Measurements from ENCODE around the gene ICAM4.
A peak's percentile ranks its signal among the peaks of the same experiment; 100 is the strongest.
"Not testable (repeated sequence)": the region's sequence is repeated elsewhere in the genome, so short reads cannot be mapped to it uniquely, and the experiment has no call there.

The ICAM4 gene, protein sequence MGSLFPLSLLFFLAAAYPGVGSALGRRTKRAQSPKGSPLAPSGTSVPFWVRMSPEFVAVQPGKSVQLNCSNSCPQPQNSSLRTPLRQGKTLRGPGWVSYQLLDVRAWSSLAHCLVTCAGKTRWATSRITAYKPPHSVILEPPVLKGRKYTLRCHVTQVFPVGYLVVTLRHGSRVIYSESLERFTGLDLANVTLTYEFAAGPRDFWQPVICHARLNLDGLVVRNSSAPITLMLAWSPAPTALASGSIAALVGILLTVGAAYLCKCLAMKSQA

GRCh38 chr19:10286803-10287737, at the start of gene ICAM4:
Gene ICAM4 (plus strand): TSS chr19:10286955. CDS start chr19:10287013, 58 bp downstream.
- DNase-seq = no peak

DNA sequence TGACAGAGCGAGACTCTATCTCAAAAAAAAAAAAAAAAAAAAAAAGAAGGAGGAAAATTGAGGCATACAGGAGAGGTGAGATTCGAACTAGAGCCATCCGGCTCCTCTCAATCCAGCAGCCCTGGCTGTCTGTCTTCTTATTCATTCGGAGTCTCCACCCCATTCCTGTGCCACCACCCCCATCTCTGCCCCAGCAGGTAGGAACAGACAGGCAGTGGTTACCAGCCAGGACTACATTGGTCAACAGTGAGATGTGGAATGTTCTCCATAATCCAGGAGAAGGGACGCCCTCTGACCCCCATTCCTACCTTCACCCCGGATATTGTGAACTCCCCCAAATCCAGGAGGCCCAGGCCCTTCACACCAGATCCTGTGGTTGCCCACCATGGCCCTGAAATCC, 49.1 kb upstream of the ICAM4 start:
- DNase-seq = peak; percentile 41

GRCh38 chr19:10238172-10238783, 48.5 kb upstream of the ICAM4 start:
- DNase-seq = peak; percentile 94

DNA sequence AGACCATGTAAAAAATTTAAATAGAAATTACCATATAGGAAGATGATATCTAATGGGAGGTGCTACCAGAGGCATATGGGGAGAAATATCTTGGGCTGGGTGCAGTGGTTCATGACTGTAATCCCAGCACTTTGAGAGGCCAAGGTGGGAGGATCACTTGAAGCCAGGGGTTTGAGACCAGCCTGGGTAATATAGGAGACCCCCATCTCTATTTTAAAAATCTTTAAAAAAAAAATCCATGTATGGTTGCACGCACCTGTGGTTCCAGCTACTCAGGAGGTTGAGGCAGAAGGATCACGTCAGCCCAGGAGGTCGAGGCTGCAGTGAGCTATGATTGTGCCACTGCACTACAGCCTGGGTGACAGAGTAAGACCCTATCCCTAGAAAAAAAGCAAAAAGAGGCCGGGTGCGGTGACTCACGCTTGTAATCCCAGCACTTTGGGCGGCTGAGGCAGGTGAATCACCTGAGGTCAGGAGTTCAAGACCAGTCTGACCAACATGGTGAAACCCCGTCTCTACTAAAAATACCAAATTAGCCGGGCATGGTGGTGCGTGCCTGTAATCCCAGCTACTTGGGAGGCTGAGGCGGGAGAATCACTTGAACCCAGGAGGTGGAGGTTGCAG, 44.8 kb upstream of the ICAM4 start:
- DNase-seq = not testable (repeated sequence)

GRCh38 chr19:10243606-10244005, 43.1 kb upstream of the ICAM4 start:
- DNase-seq = no peak

DNA sequence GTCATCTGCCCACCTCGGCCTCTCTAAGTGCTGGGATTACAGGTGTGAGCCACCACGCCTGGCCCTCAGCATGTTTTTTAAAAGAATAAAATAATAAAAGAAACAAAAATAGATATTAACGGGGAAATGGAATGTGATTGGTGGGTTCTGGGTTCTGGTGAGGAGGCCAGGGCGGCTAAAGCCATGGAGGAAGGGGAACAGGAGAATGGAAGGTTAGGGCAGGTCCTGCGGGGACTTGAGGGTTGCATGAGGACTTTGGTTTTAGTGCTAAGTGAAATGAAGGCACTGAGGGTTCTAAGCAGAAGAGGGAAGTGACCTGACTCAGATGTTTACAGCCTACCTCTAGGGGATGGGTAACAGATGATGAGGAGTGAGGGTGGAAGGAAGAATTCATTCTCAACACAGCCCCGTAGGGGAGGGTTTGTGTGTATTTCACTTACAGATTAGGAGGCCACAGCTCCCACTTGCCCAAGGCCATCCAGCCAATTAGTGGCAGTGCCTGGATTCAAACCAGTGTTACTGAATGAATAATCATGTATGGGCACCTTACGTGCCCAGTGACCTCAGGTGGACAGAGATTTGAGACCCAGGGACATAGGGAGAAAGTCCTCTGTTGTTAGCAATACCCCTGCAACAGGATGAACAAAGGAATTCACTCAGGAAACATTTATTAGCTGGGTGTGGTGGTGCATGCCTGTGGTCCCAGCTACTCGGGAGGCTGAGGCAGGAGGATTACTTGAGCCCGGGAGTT, 41.4 kb upstream of the ICAM4 start:
- DNase-seq = no peak

DNA sequence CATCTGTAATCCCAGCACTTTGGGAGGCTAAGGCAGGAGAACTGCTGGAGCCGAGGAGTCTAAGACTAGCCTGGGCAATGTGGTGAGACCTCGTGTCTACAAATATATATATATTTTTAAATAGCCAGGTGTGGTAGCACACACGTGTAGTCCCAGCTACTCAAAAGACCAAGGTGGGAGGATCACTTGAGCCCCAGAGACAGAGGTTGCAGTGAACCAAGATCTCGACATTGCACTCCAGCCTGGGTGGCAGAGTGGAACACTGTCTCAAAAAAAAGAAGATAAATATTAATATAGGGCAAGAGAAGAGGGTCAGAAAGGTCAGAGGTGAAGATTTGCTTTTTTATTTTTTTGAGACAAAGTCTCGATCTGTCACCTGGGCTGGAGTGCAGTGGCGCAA, 40.2 kb upstream of the ICAM4 start:
- DNase-seq = no peak

GRCh38 chr19:10251792-10252694, 34.7 kb upstream of the ICAM4 start, which contains the start of gene MRPL4:
Gene MRPL4 (plus strand): TSS chr19:10252214. CDS start chr19:10252254, 40 bp downstream.
- DNase-seq = peak; percentile 98

DNA sequence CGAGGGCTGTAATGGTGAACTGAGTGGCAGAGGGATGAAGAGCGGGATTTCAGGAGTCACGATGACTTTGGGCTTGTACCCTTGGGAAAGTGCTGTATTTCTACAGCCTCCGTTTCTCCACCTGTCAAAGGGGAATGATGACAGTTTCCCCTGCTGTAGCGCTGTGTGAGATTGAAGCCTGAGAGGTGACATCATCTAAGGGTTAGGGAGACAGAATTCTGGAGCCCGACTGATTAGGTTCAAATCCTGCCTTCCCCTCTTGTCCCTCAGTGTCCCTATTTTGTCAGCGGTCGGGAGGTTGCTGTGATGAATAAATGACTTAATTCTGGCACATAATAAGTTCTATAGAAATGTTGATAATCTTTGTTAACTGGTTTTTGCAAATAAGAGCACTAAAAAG, 34.0 kb upstream of the ICAM4 start:
- no peak for DNase-seq

DNA sequence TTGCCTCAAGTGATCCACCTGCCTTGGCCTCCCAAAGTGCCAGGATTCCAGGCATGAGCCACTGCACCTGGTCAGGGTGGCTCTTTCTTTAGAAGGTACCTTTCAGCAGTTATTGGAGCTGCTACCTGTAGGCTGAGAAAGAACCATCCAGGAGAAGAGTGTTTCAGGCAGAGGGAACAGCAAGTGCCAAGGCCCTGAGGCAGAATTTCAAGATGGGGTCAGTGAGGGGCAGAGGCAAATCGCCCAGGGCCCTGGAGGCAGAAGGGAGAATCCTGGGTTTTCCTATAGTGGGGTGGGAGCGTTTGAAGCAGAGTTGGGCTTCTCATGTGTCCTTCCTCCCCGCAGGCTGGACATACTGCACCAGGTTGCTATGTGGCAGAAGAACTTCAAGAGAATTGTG, 32.5 kb upstream of the ICAM4 start:
- DNase-seq = no peak

DNA sequence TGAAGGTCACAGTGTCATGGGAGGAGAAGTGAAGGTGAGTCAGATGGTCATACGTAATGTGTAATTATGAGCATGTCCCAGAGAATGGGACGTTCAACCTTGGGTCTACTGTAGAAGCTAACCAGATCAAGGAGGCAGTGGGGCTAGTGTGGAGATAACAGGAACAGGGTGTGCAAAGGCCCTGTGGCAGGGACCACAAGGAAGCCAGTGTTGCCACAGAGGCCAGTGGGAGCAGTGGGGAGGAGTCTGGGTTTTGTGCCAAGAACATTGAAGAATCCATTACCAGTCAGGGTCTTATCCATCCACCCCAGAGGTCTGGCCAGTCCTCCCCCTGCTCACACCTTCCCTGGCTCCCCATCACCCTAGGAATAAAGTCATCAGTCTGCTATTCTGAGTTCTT, 31.4 kb upstream of the ICAM4 start:
- no peak for DNase-seq

- DNase-seq = no peak
Measured at GRCh38 chr19:10256551-10256950, 30.2 kb upstream of the ICAM4 start.

- no peak for DNase-seq
Measured at GRCh38 chr19:10256970-10257615, 29.7 kb upstream of the ICAM4 start.

- no peak for DNase-seq
Measured at GRCh38 chr19:10258080-10258710, 28.6 kb upstream of the ICAM4 start.

GRCh38 chr19:10259162-10259905, 27.4 kb upstream of the ICAM4 start:
- DNase-seq = peak; percentile 84

GRCh38 chr19:10260141-10260584, 26.6 kb upstream of the ICAM4 start:
- DNase-seq = peak; percentile 86

GRCh38 chr19:10262771-10263170, 24.0 kb upstream of the ICAM4 start:
- DNase-seq = no peak

GRCh38 chr19:10266706-10267105, 20.0 kb upstream of the ICAM4 start:
- DNase-seq = no peak

DNA sequence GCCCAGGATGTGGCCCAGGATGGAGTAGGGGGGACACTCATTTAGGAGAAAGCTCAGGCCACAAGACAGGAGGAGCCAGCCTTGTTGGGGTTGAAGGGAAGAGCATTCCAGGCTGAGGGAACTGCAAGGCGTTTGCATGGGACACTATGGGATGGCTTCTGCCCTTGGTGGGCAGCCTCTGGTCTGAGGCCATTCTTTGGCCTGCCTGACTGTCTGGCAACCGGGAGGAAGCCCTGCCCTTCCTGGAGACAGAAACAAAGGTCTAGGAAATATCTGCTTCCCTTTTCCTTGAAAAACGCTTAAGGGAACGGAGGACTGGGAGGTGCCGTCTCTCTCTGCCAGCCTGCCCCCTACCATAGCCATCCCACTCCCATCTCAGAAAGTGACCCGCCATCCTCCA, 18.7 kb upstream of the ICAM4 start:
- DNase-seq = no peak
